Neural cell (in vitro differentiated cells): ENCODE results near the gene C1QTNF9.

Source experiments
- RAD21 ChIP-seq: fragments of 450-650 bp; conservative IDR thresholded peaks from 2 replicates; pipeline ENCODE4 v1.6.1; 2014; ENCODE audit warnings: antibody characterized with exemption, mild to moderate bottlenecking, moderate library complexity
- TF ChIP-seq, protein P1 (sequence below): fragments of 450-650 bp; IDR thresholded peaks from 2 replicates; pipeline ENCODE4 v1.5.1; 2014; ENCODE audit warnings: antibody characterized with exemption, mild to moderate bottlenecking, moderate library complexity; ENCODE audit not compliant: poor library complexity, severe bottlenecking

DNA sequence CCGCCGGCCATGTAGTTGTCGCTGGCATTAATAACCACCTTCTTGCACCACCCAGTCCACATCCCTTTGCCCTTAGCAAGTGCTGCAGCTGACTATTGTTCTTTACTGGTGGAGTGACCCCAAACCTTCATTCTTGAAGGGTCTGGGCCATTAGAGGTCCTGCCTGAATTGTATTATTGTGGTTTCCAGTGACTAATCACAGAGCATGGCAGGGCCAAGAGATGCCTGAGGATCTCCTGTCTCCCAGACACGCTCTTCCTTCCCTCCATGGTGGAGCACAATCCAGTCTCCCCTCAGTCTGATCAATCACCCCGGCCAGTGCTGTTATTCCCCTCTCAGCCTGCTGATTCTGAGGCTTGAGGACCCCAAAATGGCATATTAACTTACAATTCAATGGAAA lies 39.0 kb downstream of the C1QTNF9 start:
- TF ChIP-seq, protein P1, sequence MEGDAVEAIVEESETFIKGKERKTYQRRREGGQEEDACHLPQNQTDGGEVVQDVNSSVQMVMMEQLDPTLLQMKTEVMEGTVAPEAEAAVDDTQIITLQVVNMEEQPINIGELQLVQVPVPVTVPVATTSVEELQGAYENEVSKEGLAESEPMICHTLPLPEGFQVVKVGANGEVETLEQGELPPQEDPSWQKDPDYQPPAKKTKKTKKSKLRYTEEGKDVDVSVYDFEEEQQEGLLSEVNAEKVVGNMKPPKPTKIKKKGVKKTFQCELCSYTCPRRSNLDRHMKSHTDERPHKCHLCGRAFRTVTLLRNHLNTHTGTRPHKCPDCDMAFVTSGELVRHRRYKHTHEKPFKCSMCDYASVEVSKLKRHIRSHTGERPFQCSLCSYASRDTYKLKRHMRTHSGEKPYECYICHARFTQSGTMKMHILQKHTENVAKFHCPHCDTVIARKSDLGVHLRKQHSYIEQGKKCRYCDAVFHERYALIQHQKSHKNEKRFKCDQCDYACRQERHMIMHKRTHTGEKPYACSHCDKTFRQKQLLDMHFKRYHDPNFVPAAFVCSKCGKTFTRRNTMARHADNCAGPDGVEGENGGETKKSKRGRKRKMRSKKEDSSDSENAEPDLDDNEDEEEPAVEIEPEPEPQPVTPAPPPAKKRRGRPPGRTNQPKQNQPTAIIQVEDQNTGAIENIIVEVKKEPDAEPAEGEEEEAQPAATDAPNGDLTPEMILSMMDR = no peak
- no peak for TF ChIP-seq RAD21
